GM18517 (cell line): ENCODE measurements around the gene POLD2.

Experiments
- ATAC-seq: cut with Tn5 transposase; IDR thresholded peaks from one replicate; pipeline ENCODE4 v1.9.1; 2021; ENCODE audit warnings: mild to moderate bottlenecking, moderate library complexity; ENCODE audit not compliant: unreplicated experiment

The POLD2 gene

GRCh38 chr7:44066111-44066460, 57.3 kb downstream of the POLD2 start:
- ATAC-seq, result no peak

- ATAC-seq, result no peak
Observed at GRCh38 chr7:44065431-44066110, 57.8 kb downstream of the POLD2 start, which contains the start of gene PGAM2. Gene PGAM2, minus strand, starts transcription at chr7:44065567. Its CDS starts 38 bp downstream, at chr7:44065529.

GRCh38 chr7:44064791-44065430, 58.4 kb downstream of the POLD2 start:
- ATAC-seq, result no peak
